Panc1 (cell line): ENCODE measurements around the gene CD2BP2. TPM values are rescaled to one million over a fixed set of nuclear protein-coding genes. Genes with fewer than 3 reads are reported as not detected.
"Not testable (repeated sequence)": the region's sequence is repeated elsewhere in the genome, so short reads cannot be mapped to it uniquely, and the experiment has no call there.

ENCODE experiments used
- ATAC-seq: fragments of 200-7000 bp; cut with Tn5 transposase; 2 replicates; pipeline ENCODE4 v1.9.1; 2020; ENCODE audit warnings: mild to moderate bottlenecking, moderate library complexity
- BruUV-seq: library from RNA; stranded (reverse); fragments of 400-500 nt; replicated peaks from 2 replicates; lab custom pipeline; 2021; lab: Mats Ljungman, UMichigan
- CTCF ChIA-PET: fragments of 300-600 bp; sonication (Branson Sonifier 250); formaldehyde crosslinking; loops from one replicate; lab custom pipeline; 2022; ENCODE audit warnings: antibody characterized with exemption; lab: Charles Lee
- POLR2A ChIA-PET: fragments of 300-600 bp; sonication (Branson Sonifier 250); formaldehyde crosslinking; loops from one replicate; lab custom pipeline; 2022; ENCODE audit warnings: antibody characterized with exemption; lab: Charles Lee
- DNase-seq: peaks from one replicate; pipeline ENCODE4 v3.0.0-alpha.2; 2010; ENCODE audit warnings: low read depth, low spot score
- H3K27ac ChIP-seq: 2 replicates; pipeline ENCODE4 v1.5.1; 2011; ENCODE audit warnings: mild to moderate bottlenecking, low read length, inconsistent platforms
- H3K27me3 ChIP-seq: fragments of 200-500 bp; sonication (Bioruptor generic); 2 replicates; pipeline ENCODE4 v1.6.0; 2014; ENCODE audit warnings: low read length, inconsistent platforms; ENCODE audit not compliant: control insufficient read depth, insufficient read depth
- H3K36me3 ChIP-seq: fragments of 200-500 bp; sonication (Bioruptor generic); 2 replicates; pipeline ENCODE4 v1.5.1; 2014; ENCODE audit warnings: inconsistent platforms, mild to moderate bottlenecking, low read length, moderate library complexity; ENCODE audit not compliant: control insufficient read depth, insufficient read depth
- H3K4me1 ChIP-seq: 2 replicates; pipeline ENCODE4 v1.5.1; 2011; ENCODE audit warnings: inconsistent platforms, mild to moderate bottlenecking, low read length, moderate library complexity; ENCODE audit not compliant: control insufficient read depth, insufficient read depth
- H3K4me3 ChIP-seq, 2 experiments: 2 replicates each; pipeline ENCODE4 v1.5.1; 2011 to 2012; ENCODE audit warnings: low read depth in 2 of 2, low read length in 2 of 2, mild to moderate bottlenecking in 2 of 2, inconsistent platforms in 1 of 2, moderate library complexity in 1 of 2
- H3K9me3 ChIP-seq: fragments of 200-500 bp; sonication (Bioruptor generic); 2 replicates; pipeline ENCODE4 v1.5.1; 2014; ENCODE audit warnings: low read depth, mild to moderate bottlenecking, inconsistent platforms, low read length, moderate library complexity; ENCODE audit not compliant: control insufficient read depth, insufficient read depth
- POLR2AphosphoS5 ChIP-seq: IDR thresholded peaks from 2 replicates; pipeline ENCODE4 v1.6.1; 2012; ENCODE audit warnings: mild to moderate bottlenecking, low read depth, low read length, moderate library complexity
- SIN3A ChIP-seq: IDR thresholded peaks from 2 replicates; pipeline ENCODE4 v1.6.1; 2012; ENCODE audit warnings: low read depth, mild to moderate bottlenecking, low read length, moderate library complexity, borderline replicate concordance; ENCODE audit not compliant: insufficient read depth
- TCF7L2 ChIP-seq: IDR thresholded peaks from 2 replicates; pipeline ENCODE4 v1.6.1; 2011; ENCODE audit warnings: mild to moderate bottlenecking, low read depth, low read length, inconsistent platforms
- in situ Hi-C: cut with HindIII; loops from 2 replicates; pipeline ENCODE4 v1.10.0; 2016; ENCODE audit warnings: low sequenced_read_pairs, low pct_unique_long_range_greater_than_20kb
- intact Hi-C: fragments of 100-400 bp; cut with micrococcal nuclease; formaldehyde crosslinking; loops from one replicate; pipeline ENCODE4 v1.10.0; 2022; ENCODE audit not compliant: unreplicated experiment
- total RNA-seq: library from RNA; stranded (reverse); gene quantifications from one replicate; pipeline ENCODE4 v1.2.1, GENCODE V29; 2021; ENCODE audit not compliant: unreplicated experiment
- TF ChIP-seq, protein P1 (sequence below), 2 experiments: IDR thresholded peaks; 2 replicates each; pipeline ENCODE4 v1.6.1; 2011 to 2012; ENCODE audit warnings: low read depth in 2 of 2, control low read depth in 1 of 2, low read length in 1 of 2, mild to moderate bottlenecking in 1 of 2, moderate library complexity in 1 of 2; ENCODE audit not compliant: insufficient read depth in 1 of 2
- TF ChIP-seq, protein P2 (sequence below): fragments of 450-650 bp; IDR thresholded peaks from 2 replicates; pipeline ENCODE4 v1.5.1; 2017; ENCODE audit warnings: mild to moderate bottlenecking

The CD2BP2 gene
- total RNA-seq, 1 experiment from 2014 or later = 90.7 TPM

DNA sequence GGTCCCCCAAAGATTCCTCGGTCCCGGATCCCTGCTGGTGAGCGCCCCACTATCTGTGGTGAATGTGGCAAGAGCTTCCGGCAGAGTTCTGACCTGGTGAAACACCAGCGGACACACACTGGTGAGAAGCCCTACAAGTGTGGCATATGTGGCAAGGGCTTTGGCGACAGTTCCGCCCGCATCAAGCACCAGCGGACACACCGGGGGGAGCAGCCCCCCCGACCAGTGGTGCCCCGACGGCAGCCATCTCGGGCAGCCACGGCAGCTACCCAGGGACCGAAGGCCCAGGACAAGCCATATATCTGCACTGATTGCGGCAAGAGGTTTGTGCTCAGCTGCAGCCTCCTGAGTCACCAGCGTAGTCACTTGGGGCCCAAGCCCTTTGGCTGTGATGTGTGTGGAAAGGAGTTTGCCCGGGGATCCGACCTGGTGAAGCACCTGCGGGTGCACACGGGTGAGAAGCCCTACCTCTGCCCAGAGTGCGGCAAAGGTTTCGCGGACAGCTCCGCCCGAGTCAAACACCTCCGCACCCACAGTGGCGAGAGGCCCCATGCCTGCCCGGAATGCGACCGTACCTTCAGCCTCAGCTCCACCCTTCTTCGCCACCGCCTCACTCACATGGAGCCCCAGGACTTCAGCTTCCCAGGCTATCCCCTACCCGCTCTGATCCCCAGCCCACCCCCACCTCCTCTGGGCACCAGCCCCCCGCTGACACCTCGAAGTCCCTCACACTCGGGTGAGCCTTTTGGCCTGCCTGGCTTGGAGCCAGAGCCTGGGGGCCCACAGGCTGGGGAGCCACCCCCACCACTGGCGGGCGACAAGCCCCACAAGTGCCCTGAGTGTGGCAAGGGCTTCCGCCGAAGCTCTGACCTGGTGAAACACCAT lies 42.9 kb upstream of the CD2BP2 start:
- BruUV-seq = no TSS peak
- in situ Hi-C loops = no loop called here
- POLR2A ChIA-PET = interaction anchor here (0.5 kb wide), 1 partner anchor 20 kb away, joined by 5 read pairs; no protein-coding TSS in a partner anchor
- TF ChIP-seq, protein P1, sequence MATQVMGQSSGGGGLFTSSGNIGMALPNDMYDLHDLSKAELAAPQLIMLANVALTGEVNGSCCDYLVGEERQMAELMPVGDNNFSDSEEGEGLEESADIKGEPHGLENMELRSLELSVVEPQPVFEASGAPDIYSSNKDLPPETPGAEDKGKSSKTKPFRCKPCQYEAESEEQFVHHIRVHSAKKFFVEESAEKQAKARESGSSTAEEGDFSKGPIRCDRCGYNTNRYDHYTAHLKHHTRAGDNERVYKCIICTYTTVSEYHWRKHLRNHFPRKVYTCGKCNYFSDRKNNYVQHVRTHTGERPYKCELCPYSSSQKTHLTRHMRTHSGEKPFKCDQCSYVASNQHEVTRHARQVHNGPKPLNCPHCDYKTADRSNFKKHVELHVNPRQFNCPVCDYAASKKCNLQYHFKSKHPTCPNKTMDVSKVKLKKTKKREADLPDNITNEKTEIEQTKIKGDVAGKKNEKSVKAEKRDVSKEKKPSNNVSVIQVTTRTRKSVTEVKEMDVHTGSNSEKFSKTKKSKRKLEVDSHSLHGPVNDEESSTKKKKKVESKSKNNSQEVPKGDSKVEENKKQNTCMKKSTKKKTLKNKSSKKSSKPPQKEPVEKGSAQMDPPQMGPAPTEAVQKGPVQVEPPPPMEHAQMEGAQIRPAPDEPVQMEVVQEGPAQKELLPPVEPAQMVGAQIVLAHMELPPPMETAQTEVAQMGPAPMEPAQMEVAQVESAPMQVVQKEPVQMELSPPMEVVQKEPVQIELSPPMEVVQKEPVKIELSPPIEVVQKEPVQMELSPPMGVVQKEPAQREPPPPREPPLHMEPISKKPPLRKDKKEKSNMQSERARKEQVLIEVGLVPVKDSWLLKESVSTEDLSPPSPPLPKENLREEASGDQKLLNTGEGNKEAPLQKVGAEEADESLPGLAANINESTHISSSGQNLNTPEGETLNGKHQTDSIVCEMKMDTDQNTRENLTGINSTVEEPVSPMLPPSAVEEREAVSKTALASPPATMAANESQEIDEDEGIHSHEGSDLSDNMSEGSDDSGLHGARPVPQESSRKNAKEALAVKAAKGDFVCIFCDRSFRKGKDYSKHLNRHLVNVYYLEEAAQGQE (IDR thresholded peaks at IDR 0.05; ENCODE audit: insufficient read depth in 1 of 2, low read depth in 2 of 2, low read length in 1 of 2) = no peak
- TF ChIP-seq, protein P2, sequence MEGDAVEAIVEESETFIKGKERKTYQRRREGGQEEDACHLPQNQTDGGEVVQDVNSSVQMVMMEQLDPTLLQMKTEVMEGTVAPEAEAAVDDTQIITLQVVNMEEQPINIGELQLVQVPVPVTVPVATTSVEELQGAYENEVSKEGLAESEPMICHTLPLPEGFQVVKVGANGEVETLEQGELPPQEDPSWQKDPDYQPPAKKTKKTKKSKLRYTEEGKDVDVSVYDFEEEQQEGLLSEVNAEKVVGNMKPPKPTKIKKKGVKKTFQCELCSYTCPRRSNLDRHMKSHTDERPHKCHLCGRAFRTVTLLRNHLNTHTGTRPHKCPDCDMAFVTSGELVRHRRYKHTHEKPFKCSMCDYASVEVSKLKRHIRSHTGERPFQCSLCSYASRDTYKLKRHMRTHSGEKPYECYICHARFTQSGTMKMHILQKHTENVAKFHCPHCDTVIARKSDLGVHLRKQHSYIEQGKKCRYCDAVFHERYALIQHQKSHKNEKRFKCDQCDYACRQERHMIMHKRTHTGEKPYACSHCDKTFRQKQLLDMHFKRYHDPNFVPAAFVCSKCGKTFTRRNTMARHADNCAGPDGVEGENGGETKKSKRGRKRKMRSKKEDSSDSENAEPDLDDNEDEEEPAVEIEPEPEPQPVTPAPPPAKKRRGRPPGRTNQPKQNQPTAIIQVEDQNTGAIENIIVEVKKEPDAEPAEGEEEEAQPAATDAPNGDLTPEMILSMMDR = no peak
- TF ChIP-seq SIN3A (no peak), TCF7L2 (no peak)
- Histone ChIP-seq H3K27ac (no peak overlapping the region), H3K27me3 (no peaks in the 10 kb centered on the region), H3K4me1 (peaks cover 19% of the 10 kb centered on the region), H3K36me3 (no peaks in the 10 kb centered on the region), H3K4me3 (no peak overlapping the region), H3K9me3 (no peaks in the 10 kb centered on the region)
- CTCF ChIA-PET = no interaction called here
- intact Hi-C loops = no loop called here
- ATAC-seq = no peak
- no peak for DNase-seq

DNA sequence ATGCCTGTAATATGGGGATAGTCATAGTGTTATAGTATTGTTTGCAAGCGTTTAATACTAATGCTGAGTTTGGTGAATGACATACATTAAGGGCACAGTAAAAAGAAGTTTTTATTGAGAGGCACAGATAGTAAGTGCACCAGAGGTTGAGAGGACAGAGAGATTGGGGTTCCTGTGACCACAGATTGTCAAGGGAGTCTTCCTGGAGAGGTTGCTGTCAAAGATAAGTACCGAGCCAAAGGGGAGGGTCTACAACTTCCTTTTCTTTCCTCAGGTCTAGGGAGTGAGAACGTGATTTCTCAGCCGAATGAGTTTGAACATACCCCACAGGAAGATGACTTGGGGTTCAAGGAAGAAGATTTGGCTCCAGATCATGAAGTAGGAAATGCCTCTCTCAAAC lies 41.9 kb upstream of the CD2BP2 start:
- Histone ChIP-seq H3K4me3 (no peak overlapping the region; a peak in 1 of 4 replicates), H3K27ac (0 out of 2 replicates have a peak overlapping the region, but pooled peaks have one; percentile 30), H3K27me3 (no peaks in the 10 kb centered on the region), H3K4me1 (peaks cover 19% of the 10 kb centered on the region), H3K36me3 (no peaks in the 10 kb centered on the region), H3K9me3 (no peaks in the 10 kb centered on the region)
- ATAC-seq = no peak
- BruUV-seq = no TSS peak
- no peak for DNase-seq
- TF ChIP-seq TCF7L2 (no peak), POLR2AphosphoS5 (no peak), SIN3A (no peak)
- TF ChIP-seq, protein P1 (IDR thresholded peaks at IDR 0.05; ENCODE audit: insufficient read depth in 1 of 2, low read depth in 2 of 2, low read length in 1 of 2) = no peak
- TF ChIP-seq, protein P2 = no peak
- in situ Hi-C loops = no loop called here
- intact Hi-C loops = no loop called here
- CTCF ChIA-PET = no interaction called here
- POLR2A ChIA-PET = no interaction called here

DNA sequence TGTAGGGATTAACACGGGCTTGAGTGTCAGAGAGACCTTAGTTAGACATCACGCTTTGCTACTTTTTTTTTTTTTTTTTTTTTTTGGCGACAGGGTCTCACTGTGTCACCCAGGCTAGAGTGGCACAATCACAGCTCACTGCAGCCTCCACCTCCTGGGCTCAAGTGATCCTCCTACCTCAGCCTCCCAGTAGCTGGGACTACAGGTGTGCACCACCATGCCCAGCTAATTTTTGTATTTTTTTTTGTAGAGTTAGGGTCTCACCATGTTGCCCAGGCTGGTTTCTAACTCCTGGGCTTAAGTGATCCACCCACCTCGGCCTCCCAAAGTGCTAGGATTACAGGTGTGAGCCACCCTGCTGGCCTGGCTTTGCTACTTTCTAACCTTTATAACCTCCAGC lies 41.5 kb upstream of the CD2BP2 start:
- Histone ChIP-seq H3K4me1 (peaks cover 17% of the 10 kb centered on the region), H3K4me3 (peak overlapping the region; percentile 85), H3K27ac (peak overlapping the region; percentile 93)
- CTCF ChIA-PET = interaction anchor here (1.1 kb wide), 1 partner anchor 42 kb away, joined by 3 read pairs; no protein-coding TSS in a partner anchor
- intact Hi-C loops, DNase-seq, H3K9me3 ChIP-seq, POLR2A ChIA-PET, H3K36me3 ChIP-seq, H3K27me3 ChIP-seq, ATAC-seq, in situ Hi-C loops: not testable (repeated sequence)
- BruUV-seq = TSS peak; percentile 71
